Lower lobe of right lung (tissue), 2 donors: ENCODE measurements around the gene HEXA. TPM values are rescaled to one million over a fixed set of nuclear protein-coding genes. Genes with fewer than 3 reads are reported as not detected.
A peak's percentile ranks its signal among the peaks of the same experiment; 100 is the strongest.

Source experiments
- ATAC-seq, 2 donors: fragments of 200-7000 bp; cut with Tn5 transposase; one replicate each; pipeline ENCODE4 v1.9.1; 2020 to 2022; ENCODE audit warnings: mild to moderate bottlenecking in 2 of 2, moderate library complexity in 2 of 2
- DNase-seq: peaks from one replicate; pipeline ENCODE4 v3.0.0-alpha.2; 2020
- H3K27ac ChIP-seq: fragments of 200-600 bp; one replicate; pipeline ENCODE4 v1.8.0; 2022
- H3K27me3 ChIP-seq: fragments of 200-600 bp; one replicate; pipeline ENCODE4 v1.8.0; 2022; ENCODE audit warnings: low read depth
- H3K36me3 ChIP-seq: fragments of 200-600 bp; one replicate; pipeline ENCODE4 v1.8.0; 2022; ENCODE audit warnings: mild to moderate bottlenecking
- H3K4me1 ChIP-seq: fragments of 200-600 bp; one replicate; pipeline ENCODE4 v1.8.0; 2022
- H3K4me3 ChIP-seq: fragments of 200-600 bp; one replicate; pipeline ENCODE4 v1.8.0; 2022; ENCODE audit warnings: mild to moderate bottlenecking
- H3K9me3 ChIP-seq: fragments of 200-600 bp; one replicate; pipeline ENCODE4 v1.8.0; 2022
- CTCF ChIP-seq: fragments of 200-600 bp; IDR thresholded peaks from one replicate; pipeline ENCODE4 v1.8.0; 2022; ENCODE audit warnings: antibody characterized with exemption, mild to moderate bottlenecking
- intact Hi-C: fragments of 100-400 bp; cut with DNase I; formaldehyde crosslinking; loops from one replicate; pipeline ENCODE4 v1.11.0; 2022
- total RNA-seq: library from RNA; stranded (reverse); fragmentation: NEBNext Ultra II Directional; extraction: Animal tissue kit (Norgen Biotek cat#: 25700); gene quantifications from one replicate; pipeline ENCODE4 v1.2.1, GENCODE V29; 2021
- donor health status: DM: no; HTN: yes; CAD: no; lungs with severe emphysema.

HEXA gene
- total RNA-seq, 1 donor from 2014 or later: 219 TPM

DNA sequence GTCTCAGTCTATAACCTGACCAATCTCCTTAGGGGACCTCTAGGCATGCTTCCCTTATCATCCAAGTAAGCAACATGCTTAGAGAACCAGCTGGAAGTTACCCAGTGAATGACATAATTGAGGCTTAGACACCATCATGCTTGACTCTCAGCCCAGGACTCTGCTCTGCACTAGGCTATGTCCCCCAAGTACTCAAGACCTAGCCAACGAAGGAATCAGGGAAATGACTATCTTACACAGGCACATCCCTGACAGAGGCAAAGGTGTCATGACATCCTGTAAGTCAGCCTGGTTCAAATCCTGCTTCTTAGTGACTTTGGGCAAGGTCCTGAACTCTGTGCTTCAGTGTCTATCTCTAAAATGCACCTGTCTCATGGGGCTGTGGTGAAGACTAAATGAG is 31.2 kb downstream of the HEXA start:
- H3K9me3 ChIP-seq: no peaks in the 10 kb centered on the region

DNA sequence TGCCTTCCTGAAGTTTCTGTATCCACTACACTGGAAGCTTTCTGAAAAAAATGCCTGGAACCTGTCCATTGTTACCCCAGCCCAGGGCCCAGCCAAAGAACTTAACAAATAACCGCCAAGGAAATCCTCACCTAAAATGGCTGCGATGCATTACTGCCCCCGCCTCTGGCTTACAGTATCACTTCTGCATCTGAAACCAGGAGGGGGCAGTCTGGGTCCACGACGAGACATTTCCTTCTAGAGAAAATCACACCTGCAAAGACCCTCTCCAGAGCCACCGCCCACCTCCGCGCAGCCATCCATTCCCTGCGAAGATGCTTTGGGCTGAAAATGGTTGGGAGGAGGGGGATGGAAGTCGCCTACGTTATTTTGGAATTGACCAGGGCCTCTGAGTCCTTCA is 33.4 kb downstream of the HEXA start:
- no peak overlapping the region for H3K27ac ChIP-seq
- H3K4me1 ChIP-seq: peaks cover 11% of the 10 kb centered on the region
- peaks cover 64% of the 10 kb centered on the region for H3K36me3 ChIP-seq
- TF ChIP-seq CTCF: peak; percentile 44
- no peak overlapping the region for H3K4me3 ChIP-seq
- DNase-seq (no peak), ATAC-seq (no peak)
- no peaks in the 10 kb centered on the region for H3K27me3 ChIP-seq
- no peaks in the 10 kb centered on the region for H3K9me3 ChIP-seq
- intact Hi-C loops: no loop called here

More for the DNA sequence above, 31.2 kb downstream of the HEXA start:
- intact Hi-C loops: no loop called here
- ATAC-seq (no peak), DNase-seq (no peak)
- H3K4me3 ChIP-seq: no peak overlapping the region
- no peaks in the 10 kb centered on the region for H3K27me3 ChIP-seq
- peaks cover 71% of the 10 kb centered on the region for H3K36me3 ChIP-seq
- peaks cover 3% of the 10 kb centered on the region for H3K4me1 ChIP-seq
- H3K27ac ChIP-seq: no peak overlapping the region
- no peak for TF ChIP-seq CTCF

DNA sequence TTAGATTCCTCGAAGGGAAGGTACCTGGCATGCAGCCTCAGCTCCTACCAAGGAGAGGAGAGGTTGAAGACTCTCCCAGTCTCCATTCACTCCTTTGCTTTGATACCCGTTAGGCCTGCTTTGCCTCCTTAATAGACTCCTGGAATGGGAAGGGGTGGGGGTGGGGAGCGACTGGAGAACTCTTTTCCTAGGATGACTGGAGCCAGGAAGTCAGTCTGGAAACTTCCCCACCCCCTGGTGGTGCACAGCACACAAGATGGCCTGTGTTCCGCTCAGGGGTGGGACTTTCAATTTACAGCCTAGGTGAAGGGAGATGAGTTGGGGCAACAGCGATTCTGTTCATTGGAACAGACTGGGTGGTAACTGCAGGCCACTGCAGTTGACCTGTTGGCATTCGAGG is 34.5 kb downstream of the HEXA start:
- H3K27me3 ChIP-seq: no peaks in the 10 kb centered on the region
- H3K4me1 ChIP-seq: peaks cover 11% of the 10 kb centered on the region
- no peaks in the 10 kb centered on the region for H3K9me3 ChIP-seq
- no peak for TF ChIP-seq CTCF
- ATAC-seq (no peak), DNase-seq (no peak)
- H3K27ac ChIP-seq: no peak overlapping the region
- peaks cover 57% of the 10 kb centered on the region for H3K36me3 ChIP-seq
- intact Hi-C loops: no loop called here
- H3K4me3 ChIP-seq: no peak overlapping the region

- Histone ChIP-seq H3K36me3 (peaks cover 47% of the 10 kb centered on the region), H3K9me3 (no peaks in the 10 kb centered on the region), H3K4me1 (peaks cover 11% of the 10 kb centered on the region), H3K27me3 (no peaks in the 10 kb centered on the region), H3K4me3 (no peak overlapping the region), H3K27ac (no peak overlapping the region)
- DNase-seq (no peak), ATAC-seq (no peak)
- TF ChIP-seq CTCF: no peak
- intact Hi-C loops: no loop called here
Observed at GRCh38 chr15:72340366-72340765, 35.4 kb downstream of the HEXA start.

DNA sequence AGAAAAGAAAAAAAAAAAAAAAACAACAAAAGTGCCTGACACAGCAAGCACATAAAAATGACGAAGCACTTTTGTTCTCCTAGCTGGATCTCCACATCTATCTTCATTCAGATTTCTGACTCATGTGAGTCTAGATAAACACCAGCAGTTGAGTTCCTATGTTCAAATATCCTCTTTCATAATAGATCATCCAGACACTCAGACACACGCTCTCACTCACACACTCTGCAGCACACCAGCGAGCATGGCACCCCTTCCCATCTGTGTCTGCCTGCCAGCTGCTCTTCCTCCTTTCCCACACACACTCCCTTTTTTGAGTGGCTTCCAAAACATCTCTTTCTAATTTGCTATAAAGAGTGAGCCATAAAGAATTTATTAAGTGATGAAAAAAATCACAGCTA is 36.0 kb downstream of the HEXA start:
- H3K9me3 ChIP-seq: no peaks in the 10 kb centered on the region
- ATAC-seq (peak; percentile 54 to 58), DNase-seq (no peak)
- H3K27me3 ChIP-seq: no peaks in the 10 kb centered on the region
- H3K4me3 ChIP-seq: no peak overlapping the region
- peaks cover 11% of the 10 kb centered on the region for H3K4me1 ChIP-seq
- H3K27ac ChIP-seq: no peak overlapping the region
- no peak for TF ChIP-seq CTCF
- intact Hi-C loops: no loop called here
- H3K36me3 ChIP-seq: peaks cover 44% of the 10 kb centered on the region
